Transverse colon (tissue), 4 donors: Measurements from ENCODE around the gene PCDHGA8.

Source experiments
- EP300 ChIP-seq: sonication (generic); formaldehyde crosslinking; IDR thresholded peaks from one replicate; pipeline ENCODE4 v1.6.1; 2017; ENCODE audit warnings: antibody characterized with exemption, low read depth
- POLR2AphosphoS5 ChIP-seq, 3 donors: sonication (generic); formaldehyde crosslinking; IDR thresholded peaks; one replicate each; pipeline ENCODE4 v1.6.1; 2016; ENCODE audit warnings: antibody characterized with exemption in 3 of 3
- TF ChIP-seq, protein P1 (sequence below), 5 experiments: fragments of 200-600 bp in 3 of 5; fragments of 450-650 bp in 2 of 5; sonication (generic) in 3 of 5; IDR thresholded peaks; 1 replicate in 2 of 5; 2 replicates in 3 of 5; pipeline ENCODE4 v1.5.1; 2016 to 2017; ENCODE audit warnings: antibody characterized with exemption in 5 of 5, inconsistent platforms in 3 of 5, mild to moderate bottlenecking in 2 of 5, moderate library complexity in 1 of 5

GRCh38 chr5:141402553-141403243 lies 10.3 kb downstream of the PCDHGA8 start, which contains the start of gene PCDHGA9:
- TF ChIP-seq, protein P1, sequence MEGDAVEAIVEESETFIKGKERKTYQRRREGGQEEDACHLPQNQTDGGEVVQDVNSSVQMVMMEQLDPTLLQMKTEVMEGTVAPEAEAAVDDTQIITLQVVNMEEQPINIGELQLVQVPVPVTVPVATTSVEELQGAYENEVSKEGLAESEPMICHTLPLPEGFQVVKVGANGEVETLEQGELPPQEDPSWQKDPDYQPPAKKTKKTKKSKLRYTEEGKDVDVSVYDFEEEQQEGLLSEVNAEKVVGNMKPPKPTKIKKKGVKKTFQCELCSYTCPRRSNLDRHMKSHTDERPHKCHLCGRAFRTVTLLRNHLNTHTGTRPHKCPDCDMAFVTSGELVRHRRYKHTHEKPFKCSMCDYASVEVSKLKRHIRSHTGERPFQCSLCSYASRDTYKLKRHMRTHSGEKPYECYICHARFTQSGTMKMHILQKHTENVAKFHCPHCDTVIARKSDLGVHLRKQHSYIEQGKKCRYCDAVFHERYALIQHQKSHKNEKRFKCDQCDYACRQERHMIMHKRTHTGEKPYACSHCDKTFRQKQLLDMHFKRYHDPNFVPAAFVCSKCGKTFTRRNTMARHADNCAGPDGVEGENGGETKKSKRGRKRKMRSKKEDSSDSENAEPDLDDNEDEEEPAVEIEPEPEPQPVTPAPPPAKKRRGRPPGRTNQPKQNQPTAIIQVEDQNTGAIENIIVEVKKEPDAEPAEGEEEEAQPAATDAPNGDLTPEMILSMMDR (IDR thresholded peaks at IDR 0.05) = peak in 3 of 5 experiments; percentile 12 to 19 (median 19)
- TF ChIP-seq EP300 (no peak), POLR2AphosphoS5 (IDR thresholded peaks at IDR 0.05) (no peak)
